Sciatic nerve (tissue), 2 donors: ENCODE measurements around the gene GPR31. TPM values are rescaled to one million over a fixed set of nuclear protein-coding genes. Genes with fewer than 3 reads are reported as not detected.

Experiments
- ATAC-seq: fragments of 200-7000 bp; cut with Tn5 transposase; one replicate; pipeline ENCODE4 v1.9.1; 2020; ENCODE audit warnings: mild to moderate bottlenecking, moderate library complexity
- DNase-seq: peaks from one replicate; pipeline ENCODE4 v3.0.0-alpha.2; 2020; ENCODE audit warnings: low spot score
- intact Hi-C: fragments of 100-400 bp; cut with DNase I; formaldehyde crosslinking; loops from one replicate; pipeline ENCODE4 v1.14.2; 2022
- total RNA-seq: library from RNA; stranded (reverse); fragmentation: NEBNext Ultra II Directional; extraction: Animal tissue kit (Norgen Biotek cat#: 25700); gene quantifications from one replicate; pipeline ENCODE4 v1.2.1, GENCODE V29; 2021
- donor health status: DM: no; HTN: no; CAD: no.
- donor health status: DM: no; HTN: no; CAD: no.

Gene GPR31
- total RNA-seq, 1 donor from 2014 or later: not detected

DNA sequence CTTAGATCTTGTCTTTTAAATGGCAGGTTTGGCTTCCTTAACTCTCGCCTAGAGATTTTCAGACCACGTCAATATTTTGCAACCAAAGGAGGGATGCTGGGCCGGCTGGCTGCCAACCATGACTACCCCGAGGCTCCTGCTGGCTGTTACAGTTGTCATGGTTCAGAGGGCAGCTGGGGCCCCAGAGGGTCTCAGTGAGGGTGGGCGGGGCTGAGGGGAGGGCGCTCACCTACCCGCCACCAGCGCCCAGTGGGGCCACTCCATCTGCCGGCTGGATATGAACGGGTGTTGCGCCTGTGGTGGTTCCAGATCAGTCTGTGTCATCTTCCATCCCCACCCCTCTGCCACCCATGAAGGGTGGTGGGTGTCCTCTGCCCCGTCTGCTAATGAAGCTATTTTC lies 12.3 kb downstream of the GPR31 start:
- intact Hi-C loops: no loop called here
- ATAC-seq (no peak), DNase-seq (no peak)

DNA sequence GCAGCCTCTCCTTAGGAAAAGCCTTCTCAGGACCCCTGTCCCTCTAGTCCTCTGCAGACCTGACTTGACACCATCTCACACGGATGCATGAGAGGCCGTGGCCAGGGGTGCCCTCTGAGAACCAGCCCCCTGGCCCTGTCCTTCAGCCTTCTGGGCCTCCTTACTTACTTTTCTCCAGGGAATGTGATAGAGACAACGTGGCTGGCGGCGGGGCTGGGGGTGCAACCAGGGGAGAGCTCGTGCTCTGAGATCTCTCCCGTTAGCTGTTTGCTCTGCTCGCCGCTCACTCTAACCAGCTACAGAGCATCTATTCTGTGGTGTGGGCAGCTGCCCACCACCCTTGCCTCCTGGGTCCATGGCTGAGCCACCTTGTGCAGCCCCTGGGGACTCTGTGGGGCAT lies 14.7 kb downstream of the GPR31 start:
- no peak for DNase-seq
- ATAC-seq: no peak
- intact Hi-C loops: no loop called here

DNA sequence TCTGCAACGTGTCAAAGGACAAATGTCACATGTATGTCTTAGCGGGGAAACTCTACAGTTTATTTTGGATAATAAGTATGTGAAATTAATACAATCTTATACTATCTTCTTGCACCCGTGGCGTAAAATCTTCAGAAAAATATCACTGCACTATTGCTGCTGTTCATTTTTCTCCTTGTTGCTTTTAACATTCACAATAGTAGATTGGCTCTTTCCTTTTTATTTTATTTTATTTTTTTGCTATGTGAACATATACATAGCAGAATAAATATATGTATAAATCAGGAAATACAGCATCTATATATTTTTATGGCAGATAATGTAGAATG lies 15.4 kb downstream of the GPR31 start:
- DNase-seq (no peak), ATAC-seq (no peak)
- intact Hi-C loops: no loop called here

DNA sequence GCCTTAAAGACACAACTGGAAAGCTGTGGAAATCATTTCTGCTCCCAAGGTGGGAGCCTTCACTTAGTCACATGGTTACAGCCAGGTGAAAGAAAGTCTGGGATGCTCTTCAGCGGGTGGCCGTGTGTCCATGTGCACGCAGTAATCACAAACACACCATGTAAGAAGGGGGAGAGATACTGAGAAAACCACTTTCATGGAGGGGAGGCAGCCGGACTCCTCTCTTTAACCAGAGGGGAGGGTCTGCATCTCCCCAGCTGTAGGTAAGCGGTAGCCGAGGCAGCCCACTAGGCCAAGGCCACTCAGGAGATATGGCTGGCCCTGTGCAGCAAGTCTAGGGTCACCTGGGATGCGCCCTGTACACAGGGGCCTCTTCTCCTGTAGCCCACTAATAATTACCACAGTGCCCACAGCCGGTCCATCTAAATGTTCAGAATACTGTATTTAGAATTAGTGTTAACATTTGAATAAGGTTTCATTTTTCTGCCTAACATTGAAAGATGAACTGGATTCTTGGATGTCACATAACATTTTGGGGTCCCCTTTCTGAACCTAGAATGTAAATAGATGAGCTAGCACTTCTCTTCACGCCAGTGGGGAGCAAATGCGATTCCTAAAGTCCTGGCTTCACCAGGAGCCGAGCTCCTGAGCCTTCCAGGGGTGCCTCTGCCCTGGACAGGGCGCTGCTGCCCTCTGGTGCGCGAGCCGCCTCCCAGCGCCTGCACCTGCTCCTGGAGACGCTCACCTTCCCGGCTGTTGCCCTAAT lies 15.9 kb downstream of the GPR31 start:
- DNase-seq: no peak
- intact Hi-C loops: no loop called here
- peak; percentile 89 for ATAC-seq

DNA sequence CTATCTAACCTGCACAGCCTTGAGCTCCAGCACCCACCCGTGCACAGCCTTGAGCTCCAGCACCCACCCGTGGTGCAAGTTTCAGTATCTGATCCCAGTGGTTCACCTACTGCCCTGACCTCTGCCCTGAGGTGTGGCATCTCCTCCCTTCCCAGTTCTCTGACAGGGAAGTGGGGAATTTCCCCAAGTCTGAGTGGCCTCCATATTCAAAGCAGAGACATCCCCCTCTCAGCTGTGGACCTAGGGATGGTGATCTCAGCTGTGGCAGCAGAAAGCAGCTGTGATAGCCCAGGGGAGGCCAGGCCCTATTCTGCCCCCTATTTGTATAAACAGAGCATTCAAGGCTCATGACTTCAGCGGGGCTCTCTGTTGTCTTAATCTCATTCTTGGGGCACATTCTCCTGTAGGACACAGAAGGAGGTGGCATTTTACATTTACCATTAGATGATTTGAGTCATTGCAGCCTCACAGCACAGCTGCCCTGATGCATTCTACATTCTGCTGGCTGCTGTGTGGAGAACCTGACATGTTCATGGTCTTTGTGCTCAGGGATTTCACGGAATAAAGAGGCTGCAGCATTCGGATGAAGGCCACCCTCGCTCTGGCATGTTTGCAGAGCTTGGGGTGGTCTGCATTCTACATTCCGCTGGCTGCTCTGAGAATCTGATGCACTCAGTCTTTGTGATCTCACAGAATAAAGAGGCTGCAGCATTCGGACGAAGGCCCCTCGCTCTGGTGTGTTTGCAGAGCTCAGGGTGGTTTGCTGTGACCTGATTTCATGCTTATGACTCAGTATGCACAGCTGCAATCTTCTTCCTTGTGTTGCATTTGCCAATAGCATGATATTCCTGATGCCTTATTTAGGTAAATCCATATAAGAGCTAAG lies 16.9 kb downstream of the GPR31 start:
- intact Hi-C loops: no loop called here
- DNase-seq (no peak), ATAC-seq (no peak)

- intact Hi-C loops: no loop called here
- no peak for DNase-seq
- no peak for ATAC-seq
Observed at GRCh38 chr6:167139761-167140160, 18.0 kb downstream of the GPR31 start.

GRCh38 chr6:167137881-167138280 lies 19.9 kb downstream of the GPR31 start:
- intact Hi-C loops: no loop called here
- DNase-seq: no peak
- no peak for ATAC-seq

- ATAC-seq: no peak
- DNase-seq: no peak
- intact Hi-C loops: no loop called here
Observed at GRCh38 chr6:167137081-167137480, 20.7 kb downstream of the GPR31 start.

DNA sequence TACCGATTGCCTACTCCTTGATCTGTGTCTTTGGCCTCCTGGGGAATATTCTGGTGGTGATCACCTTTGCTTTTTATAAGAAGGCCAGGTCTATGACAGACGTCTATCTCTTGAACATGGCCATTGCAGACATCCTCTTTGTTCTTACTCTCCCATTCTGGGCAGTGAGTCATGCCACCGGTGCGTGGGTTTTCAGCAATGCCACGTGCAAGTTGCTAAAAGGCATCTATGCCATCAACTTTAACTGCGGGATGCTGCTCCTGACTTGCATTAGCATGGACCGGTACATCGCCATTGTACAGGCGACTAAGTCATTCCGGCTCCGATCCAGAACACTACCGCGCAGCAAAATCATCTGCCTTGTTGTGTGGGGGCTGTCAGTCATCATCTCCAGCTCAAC lies 21.4 kb downstream of the GPR31 start:
- intact Hi-C loops: no loop called here
- DNase-seq (no peak), ATAC-seq (no peak)

- ATAC-seq (no peak), DNase-seq (no peak)
- intact Hi-C loops: no loop called here
Observed at GRCh38 chr6:167134448-167135328, 23.1 kb downstream of the GPR31 start.

DNA sequence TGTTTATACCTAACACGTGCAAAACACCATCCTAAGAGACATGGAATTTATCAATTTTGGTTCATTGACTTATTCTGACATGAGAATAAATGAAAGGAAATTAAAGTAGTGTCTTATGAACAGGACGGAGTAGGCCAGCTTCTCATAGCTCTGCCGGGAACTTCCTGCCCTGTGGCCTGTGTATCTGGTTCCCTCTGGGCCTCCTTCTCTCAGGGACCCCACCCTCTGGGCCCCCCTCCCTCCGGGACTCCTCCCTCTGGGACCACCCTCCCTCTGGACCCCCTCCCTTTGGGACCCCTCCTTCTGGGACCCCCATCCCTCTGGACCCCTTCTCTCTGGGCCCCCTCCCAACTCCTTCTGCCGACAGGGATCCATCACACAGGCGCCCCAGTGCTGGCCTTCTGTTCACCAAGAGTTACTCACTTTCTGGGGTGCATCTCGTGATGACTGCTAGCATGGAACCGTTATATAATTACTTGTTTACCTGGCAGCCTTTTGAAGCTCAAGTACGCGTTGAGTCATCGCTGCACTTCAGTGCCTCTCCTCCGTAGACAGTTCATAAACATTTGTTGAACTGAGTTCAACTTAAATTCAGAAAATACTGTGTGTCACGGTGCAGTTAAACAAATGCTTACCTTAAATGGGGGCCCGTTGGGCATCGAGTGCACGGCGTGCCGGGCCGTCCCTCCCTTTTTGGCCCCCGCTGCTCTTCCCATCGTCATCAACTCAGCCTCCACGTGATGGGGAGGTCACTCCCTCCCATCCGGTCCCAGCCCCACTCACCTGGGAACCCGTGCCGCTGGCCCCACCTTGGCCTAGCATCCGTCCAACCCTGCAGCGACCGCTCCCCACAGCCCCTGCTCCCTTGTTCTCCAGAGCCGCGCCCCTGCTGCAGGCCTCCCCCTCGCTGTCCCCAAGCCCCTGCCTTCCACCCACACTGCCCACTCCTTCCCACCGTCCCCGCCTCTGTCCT lies 26.8 kb downstream of the GPR31 start:
- no peak for ATAC-seq
- intact Hi-C loops: no loop called here
- no peak for DNase-seq

- intact Hi-C loops: no loop called here
- no peak for ATAC-seq
- no peak for DNase-seq
Observed at GRCh38 chr6:167130008-167130677, 27.6 kb downstream of the GPR31 start.

DNA sequence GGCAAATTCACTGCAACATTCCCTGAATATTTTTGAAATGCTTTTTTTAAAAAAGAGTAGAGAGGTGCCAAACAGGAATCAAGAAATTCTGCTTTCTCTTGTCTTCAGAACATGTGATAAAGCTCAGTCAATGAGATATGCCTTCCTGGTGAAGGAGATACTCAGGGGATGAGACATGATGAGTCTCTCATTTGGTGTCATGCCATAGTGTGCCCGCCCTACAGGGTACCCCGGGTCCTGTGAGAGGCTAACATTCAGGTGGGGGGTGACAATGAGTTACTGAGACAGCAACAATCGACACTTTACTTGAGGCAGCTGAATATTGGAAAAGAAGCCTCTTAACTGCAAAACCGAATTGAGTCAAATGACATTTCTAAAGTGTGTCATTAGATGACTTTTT lies 28.2 kb downstream of the GPR31 start:
- DNase-seq: no peak
- ATAC-seq: no peak
- intact Hi-C loops: no loop called here

- intact Hi-C loops: no loop called here
- DNase-seq (no peak), ATAC-seq (no peak)
Observed at GRCh38 chr6:167129159-167129558, 28.6 kb downstream of the GPR31 start.

DNA sequence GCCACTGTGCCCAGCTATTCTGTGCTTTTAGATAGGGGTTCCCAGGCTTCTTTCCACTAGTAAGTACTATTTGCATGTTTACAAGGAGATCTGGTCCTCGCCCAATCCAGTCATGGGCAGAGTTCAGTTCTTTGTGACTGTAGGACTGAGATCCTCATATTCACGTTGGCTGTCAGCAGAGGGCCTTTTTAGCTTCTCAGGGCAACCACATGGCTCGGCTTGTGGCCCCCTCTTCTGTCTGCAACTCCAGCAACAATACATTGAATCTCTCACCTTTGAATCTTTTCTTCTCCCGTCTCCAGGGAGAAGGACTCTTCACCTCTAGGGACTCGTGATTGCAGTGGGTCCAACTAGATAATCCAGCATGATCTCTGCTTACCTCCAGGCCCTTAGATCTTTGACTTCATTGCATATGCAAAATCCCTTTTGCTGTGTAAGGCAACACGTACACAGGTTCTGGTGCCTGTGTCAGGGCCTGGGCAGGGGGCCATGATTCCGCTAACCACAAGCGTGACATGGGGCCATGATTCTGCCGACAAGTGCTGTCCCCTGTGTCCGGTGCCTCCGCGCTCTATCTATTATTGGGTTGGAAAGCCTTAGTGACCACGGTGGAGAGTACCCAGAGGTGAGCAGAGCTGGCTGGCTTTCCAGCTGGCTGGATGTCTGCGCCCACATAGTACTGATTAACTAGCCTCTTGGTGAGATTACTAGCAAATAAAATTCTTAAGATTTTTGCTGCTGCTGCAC lies 29.8 kb downstream of the GPR31 start:
- DNase-seq (no peak), ATAC-seq (no peak)
- intact Hi-C loops: no loop called here

DNA sequence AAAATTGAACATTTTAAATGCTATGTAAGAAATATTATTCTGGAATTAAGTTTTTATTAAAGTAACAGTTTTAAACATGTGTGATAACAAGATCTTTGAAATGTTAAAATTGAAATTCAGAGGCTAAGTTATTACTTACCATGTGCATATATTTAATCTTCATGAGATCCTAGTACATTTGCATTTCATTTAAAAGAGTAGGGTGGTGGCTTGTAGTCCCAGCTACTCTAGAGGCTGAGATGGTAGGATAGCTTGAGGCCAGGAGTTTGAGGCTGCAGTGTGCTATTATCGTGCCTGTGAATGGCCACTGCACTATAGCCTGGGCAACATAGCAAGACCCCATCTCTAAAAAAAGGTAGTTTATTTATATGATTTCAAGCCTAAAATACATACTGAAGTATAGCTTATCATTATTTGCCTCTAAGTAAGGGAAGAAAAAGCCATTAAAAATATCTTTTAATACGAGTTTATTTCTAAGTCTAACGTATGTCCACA lies 31.9 kb downstream of the GPR31 start:
- intact Hi-C loops: no loop called here
- DNase-seq: no peak
- ATAC-seq: no peak

- DNase-seq (no peak), ATAC-seq (no peak)
- intact Hi-C loops: no loop called here
Observed at GRCh38 chr6:167125410-167125809, 32.4 kb downstream of the GPR31 start.
